HG02623 (cell line): ENCODE data around the gene RIMKLB.
"Not testable (repeated sequence)": the region's sequence is repeated elsewhere in the genome, so short reads cannot be mapped to it uniquely, and the experiment has no call there.

Source experiments
- ATAC-seq: cut with Tn5 transposase; IDR thresholded peaks from one replicate; pipeline ENCODE4 v1.9.1; 2021; ENCODE audit warnings: moderate library complexity; ENCODE audit not compliant: unreplicated experiment

Gene RIMKLB

GRCh38 chr12:8770499-8770898 lies 72.7 kb downstream of the RIMKLB start:
- no peak for ATAC-seq

- ATAC-seq: no peak
These were observed 73.3 kb downstream of the RIMKLB start for GRCh38 chr12:8771072-8771471.

DNA sequence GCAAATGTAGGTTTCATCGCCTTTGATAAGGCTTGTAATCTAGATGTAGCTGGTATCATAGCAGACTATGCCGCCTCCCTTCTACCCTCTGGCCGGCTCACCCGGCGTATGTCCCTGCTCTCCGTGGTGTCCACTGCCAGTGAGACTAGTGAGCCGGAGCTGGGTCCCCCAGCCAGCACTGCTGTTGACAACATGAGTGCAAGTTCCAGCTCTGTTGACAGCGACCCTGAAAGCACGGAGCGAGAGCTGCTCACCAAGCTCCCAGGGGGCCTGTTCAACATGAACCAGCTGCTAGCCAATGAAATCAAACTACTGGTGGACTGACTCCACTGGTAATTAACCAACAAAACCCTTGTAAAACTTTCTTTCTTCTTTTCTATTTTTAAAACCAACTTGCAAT lies 75.7 kb downstream of the RIMKLB start:
- no peak for ATAC-seq

- no peak for ATAC-seq
These were observed 81.5 kb downstream of the RIMKLB start for GRCh38 chr12:8779281-8779680.

GRCh38 chr12:8779862-8780261 lies 82.1 kb downstream of the RIMKLB start:
- no peak for ATAC-seq

- ATAC-seq: no peak
These were observed 82.6 kb downstream of the RIMKLB start for GRCh38 chr12:8780389-8780788.

DNA sequence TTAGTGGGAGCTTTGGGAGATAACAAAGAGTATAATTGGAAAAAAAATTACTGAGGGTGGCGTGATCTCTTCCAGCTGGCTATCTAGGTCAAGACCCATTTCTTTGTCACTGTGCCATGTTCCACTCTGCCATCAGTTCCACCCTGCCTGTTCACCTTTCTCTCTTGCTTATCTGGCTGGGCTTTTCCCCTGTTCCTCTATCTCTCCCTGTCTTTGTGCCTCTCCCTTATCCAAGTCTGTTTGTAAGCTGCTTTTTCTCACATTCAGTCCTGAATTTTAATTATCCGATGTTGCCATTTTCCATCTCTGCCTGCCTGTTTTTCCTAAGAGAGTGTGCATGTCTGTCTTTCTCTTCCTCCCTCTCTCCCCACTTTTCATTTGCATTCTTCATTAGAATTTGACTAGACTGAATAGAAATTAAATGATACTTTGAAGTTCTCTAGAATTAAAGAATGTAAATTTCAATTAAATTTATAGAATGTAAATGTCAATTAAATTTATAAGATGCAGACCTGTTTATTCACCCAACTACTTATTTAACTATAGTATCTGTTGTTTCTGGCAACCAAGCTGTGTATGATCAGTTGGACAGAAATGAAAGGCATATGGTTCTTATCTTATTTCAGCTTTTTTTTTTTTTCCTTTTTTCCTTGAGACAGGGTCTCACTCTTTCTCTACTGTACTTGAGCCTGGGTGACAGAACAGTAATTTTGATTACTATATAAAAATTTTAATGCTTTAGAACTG lies 83.8 kb downstream of the RIMKLB start:
- ATAC-seq: no peak

DNA sequence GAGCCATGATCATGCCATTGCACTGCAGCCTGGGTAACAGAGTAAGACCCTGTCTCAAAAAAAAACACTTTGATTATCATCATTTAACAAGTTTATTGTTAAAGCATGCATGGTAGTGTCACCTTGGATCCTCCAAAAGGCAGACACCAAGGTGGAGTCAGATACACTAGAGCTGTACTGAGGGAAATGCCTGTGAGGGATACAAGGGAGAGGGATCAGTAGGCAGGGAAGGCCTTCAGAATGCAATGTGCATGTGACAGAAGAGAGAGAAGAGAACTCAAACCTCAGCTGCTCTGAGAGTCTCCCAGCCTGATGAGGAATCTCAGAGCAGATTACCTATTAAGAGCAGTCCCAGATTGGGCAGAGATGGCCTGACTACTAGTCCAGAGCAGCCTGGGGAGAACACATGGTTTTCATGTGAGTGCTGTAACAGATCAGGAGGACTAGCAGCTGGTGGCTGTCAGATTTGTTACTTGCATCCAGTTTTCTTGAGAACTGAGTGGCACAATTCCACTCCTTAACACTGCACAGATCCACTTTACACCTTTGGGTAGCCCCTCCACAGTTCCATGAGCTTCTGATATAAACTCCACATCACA lies 86.6 kb downstream of the RIMKLB start:
- no peak for ATAC-seq

- ATAC-seq: no peak
These were observed 87.7 kb downstream of the RIMKLB start for GRCh38 chr12:8785499-8785898.

DNA sequence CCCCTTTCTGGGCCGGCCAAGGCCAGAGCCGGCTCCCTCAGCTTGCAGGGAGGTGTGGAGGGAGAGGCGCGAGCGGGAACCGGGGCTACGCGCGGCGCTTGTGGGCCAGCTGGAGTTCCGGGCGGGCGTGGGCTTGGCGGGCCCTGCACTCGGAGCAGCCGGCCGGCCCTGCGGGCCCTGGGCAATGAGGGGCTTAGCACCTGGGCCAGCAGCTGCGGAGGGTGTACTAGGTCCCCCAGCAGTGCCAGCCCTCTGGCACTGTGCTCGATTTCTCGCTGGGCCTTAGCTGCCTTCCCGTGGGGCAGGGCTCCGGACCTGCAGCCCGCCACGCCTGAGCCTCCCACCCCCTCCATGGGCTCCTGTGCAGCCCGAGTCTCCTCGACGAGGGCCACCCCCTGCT lies 89.4 kb downstream of the RIMKLB start:
- ATAC-seq: not testable (repeated sequence)

- not testable (repeated sequence) for ATAC-seq
These were observed 90.9 kb downstream of the RIMKLB start for GRCh38 chr12:8788706-8789105.

GRCh38 chr12:8789341-8790013 lies 91.7 kb downstream of the RIMKLB start:
- not testable (repeated sequence) for ATAC-seq

DNA sequence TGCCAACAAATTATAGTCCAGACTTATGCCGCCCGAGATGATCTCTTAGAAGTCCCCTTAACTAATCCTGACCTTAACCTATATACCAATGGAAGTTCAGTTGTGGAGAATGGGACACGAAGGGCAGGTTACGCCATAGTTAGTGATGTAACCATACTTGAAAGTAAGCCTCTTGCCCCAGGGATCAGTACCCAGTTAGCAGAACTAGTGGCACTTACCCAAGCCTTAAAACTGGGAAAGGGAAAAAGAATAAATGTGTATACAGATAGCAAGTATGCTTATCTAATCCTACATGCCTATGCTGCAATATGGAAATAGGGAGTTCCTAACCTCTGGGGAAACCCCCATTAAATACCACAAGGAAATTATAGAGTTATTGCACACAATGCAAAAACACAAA lies 95.4 kb downstream of the RIMKLB start:
- ATAC-seq: not testable (repeated sequence)

DNA sequence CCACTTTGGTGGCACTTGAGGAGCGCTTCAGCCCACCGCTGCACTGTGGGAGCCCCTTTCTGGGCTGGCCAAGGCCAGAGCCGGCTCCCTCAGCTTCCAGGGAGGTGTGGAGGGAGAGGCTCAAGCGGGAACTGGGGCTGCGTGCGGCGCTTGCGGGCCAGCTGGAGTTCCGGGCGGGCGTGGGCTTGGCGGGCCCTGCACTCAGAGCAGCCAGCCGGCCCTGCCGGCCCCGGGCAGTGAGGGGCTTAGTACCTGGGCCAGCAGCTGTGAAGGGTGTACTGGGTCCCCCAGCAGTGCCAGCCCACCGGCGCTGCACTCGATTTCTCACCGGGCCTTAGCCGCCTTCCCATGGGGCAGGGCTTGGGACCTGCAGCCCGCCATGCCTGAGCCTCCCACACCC lies 96.8 kb downstream of the RIMKLB start:
- not testable (repeated sequence) for ATAC-seq

- no peak for ATAC-seq
These were observed 99.2 kb downstream of the RIMKLB start for GRCh38 chr12:8796831-8797626.

GRCh38 chr12:8801213-8801612 lies 103.4 kb downstream of the RIMKLB start:
- not testable (repeated sequence) for ATAC-seq

DNA sequence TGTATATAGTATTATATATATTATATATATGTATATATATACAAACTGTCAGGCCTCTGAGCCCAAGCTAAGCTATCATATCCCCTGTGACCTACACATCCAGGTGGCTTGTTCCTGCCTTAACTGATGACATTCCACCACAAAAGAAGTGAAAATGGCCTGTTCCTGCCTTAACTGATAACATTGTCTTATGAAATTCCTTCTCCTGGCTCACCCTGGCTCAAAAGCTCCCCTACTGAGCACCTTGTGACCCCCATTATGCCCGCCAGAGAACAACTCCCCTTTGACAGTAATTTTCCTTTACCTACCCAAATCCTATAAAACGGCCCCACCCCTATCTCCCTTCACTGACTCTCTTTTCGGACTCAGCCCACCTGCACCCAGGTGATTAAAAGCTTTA lies 107.0 kb downstream of the RIMKLB start:
- not testable (repeated sequence) for ATAC-seq

DNA sequence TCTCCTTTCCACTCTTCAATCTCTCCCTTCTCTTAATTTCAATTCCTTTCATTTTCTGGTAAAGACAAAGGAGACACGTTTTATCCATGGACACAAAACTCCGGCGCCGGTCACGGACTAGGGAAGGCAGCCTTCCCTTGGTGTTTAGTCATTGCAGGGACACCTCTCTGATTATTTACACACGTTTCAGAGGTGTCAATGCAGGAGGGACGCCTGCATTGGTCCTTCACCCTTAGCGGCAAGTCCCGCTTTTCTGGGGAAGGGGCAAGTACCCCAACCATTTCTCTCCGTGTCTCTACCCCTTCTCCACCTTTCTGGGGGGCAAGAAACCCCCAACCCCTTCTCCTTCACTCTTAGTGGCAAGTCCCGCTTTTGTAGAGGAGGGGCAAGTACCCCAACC lies 107.7 kb downstream of the RIMKLB start:
- not testable (repeated sequence) for ATAC-seq

DNA sequence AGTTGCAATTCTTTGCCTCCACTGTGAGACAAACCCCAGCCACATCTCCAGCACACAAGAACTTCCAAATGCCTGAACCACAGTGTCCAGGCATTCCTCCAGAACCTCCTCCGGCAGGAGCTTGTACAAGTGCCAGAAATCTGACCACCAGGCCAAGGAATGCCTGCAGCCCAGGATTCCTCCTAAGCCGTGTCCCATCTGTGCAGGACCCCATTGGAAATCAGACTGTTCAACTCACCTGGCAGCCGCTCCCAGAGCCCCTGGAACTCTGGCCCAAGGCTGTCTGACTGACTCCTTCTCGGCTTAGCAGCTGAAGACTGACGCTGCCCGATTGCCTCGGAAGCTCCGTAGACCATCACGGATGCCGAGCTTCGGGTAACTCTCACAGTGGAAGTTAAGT lies 109.3 kb downstream of the RIMKLB start:
- ATAC-seq: not testable (repeated sequence)

DNA sequence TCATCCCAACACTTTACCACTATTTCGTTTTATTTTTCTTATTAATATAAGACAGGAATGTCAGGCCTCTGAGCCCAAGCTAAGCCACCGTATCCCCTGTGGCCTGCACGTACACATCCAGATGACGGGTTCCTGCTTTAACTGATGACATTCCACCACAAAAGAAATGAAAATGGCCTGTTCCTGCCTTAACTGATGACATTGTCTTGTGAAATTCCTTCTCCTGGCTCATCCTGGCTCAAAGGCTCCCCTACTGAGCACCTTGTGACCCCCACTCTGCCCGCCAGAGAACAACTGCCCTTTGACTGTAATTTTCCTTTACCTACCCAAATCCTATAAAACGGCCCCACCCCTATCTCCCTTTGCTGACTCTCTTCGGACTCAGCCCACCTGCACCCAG lies 112.3 kb downstream of the RIMKLB start:
- ATAC-seq: not testable (repeated sequence)
